Neural progenitor cell (in vitro differentiated cells): ENCODE data around the gene NOM1. TPM values are rescaled to one million over a fixed set of nuclear protein-coding genes. Genes with fewer than 3 reads are reported as not detected.

ENCODE experiments used
- DNase-seq: peaks from one replicate; pipeline ENCODE4 v3.0.0-alpha.2; 2016; ENCODE audit warnings: low spot score
- H2AFZ ChIP-seq: fragments of 200-600 bp; sonication (generic); replicated peaks from 2 replicates; pipeline ENCODE4 v1.6.1; 2016; ENCODE audit warnings: antibody characterized with exemption
- H3F3A ChIP-seq: fragments of 200-600 bp; sonication (generic); 2 replicates; pipeline ENCODE4 v1.6.1; 2016; ENCODE audit warnings: antibody characterized with exemption, low read depth
- H3K27ac ChIP-seq: fragments of 200-600 bp; sonication (generic); 2 replicates; pipeline ENCODE4 v1.5.1; 2016; ENCODE audit warnings: mild to moderate bottlenecking
- H3K27me3 ChIP-seq: fragments of 200-600 bp; sonication (generic); 2 replicates; pipeline ENCODE4 v1.6.1; 2016; ENCODE audit warnings: mild to moderate bottlenecking, moderate library complexity
- H3K36me3 ChIP-seq: fragments of 200-600 bp; sonication (generic); 2 replicates; pipeline ENCODE4 v1.5.1; 2016
- H3K4me1 ChIP-seq: fragments of 200-600 bp; sonication (generic); 2 replicates; pipeline ENCODE4 v1.6.1; 2016; ENCODE audit warnings: mixed run types
- H3K4me2 ChIP-seq: fragments of 200-600 bp; sonication (generic); 2 replicates; pipeline ENCODE4 v1.6.1; 2016
- H3K4me3 ChIP-seq: fragments of 200-600 bp; sonication (generic); 2 replicates; pipeline ENCODE4 v1.5.1; 2016
- H3K79me2 ChIP-seq: fragments of 200-600 bp; sonication (generic); 2 replicates; pipeline ENCODE4 v1.6.1; 2016; ENCODE audit warnings: low read depth
- H3K9ac ChIP-seq: fragments of 200-600 bp; sonication (generic); 2 replicates; pipeline ENCODE4 v1.6.1; 2016
- H3K9me3 ChIP-seq: fragments of 200-600 bp; sonication (generic); 2 replicates; pipeline ENCODE4 v1.5.1; 2016; ENCODE audit warnings: low read depth
- H4K20me1 ChIP-seq: fragments of 200-600 bp; sonication (generic); 2 replicates; pipeline ENCODE4 v1.6.1; 2016; ENCODE audit warnings: low read depth
- H3K27ac Mint-ChIP-seq: 3 replicates; pipeline ENCODE4 v1.8.0; 2021; ENCODE audit warnings: mixed read lengths
- H3K27me3 Mint-ChIP-seq: 2 replicates; pipeline ENCODE4 v1.8.0; 2022; ENCODE audit warnings: low read depth, mild to moderate bottlenecking, inconsistent platforms, moderate library complexity, mixed read lengths; ENCODE audit not compliant: insufficient read depth
- H3K36me3 Mint-ChIP-seq: 3 replicates; pipeline ENCODE4 v1.8.0; 2021; ENCODE audit warnings: mixed read lengths
- H3K4me1 Mint-ChIP-seq: 3 replicates; pipeline ENCODE4 v1.8.0; 2021; ENCODE audit warnings: mixed read lengths
- H3K4me3 Mint-ChIP-seq: 3 replicates; pipeline ENCODE4 v1.8.0; 2021; ENCODE audit warnings: mild to moderate bottlenecking, moderate library complexity, mixed read lengths
- H3K9me3 Mint-ChIP-seq: 3 replicates; pipeline ENCODE4 v1.8.0; 2020; ENCODE audit warnings: mixed read lengths
- CTCF ChIP-seq: fragments of 200-600 bp; sonication (generic); IDR thresholded peaks from 2 replicates; pipeline ENCODE4 v1.5.1; 2017; ENCODE audit warnings: antibody characterized with exemption, mild to moderate bottlenecking
- EZH2 ChIP-seq: fragments of 200-600 bp; sonication (generic); IDR thresholded peaks from 2 replicates; pipeline ENCODE4 v1.6.1; 2017; ENCODE audit warnings: antibody characterized with exemption, mild to moderate bottlenecking, moderate library complexity
- EZH2phosphoT487 ChIP-seq: fragments of 200-600 bp; sonication (generic); IDR thresholded peaks from 2 replicates; pipeline ENCODE4 v1.6.1; 2017; ENCODE audit warnings: antibody characterized with exemption
- total RNA-seq: library from RNA; depleted of rRNA; stranded (reverse); fragments of >200 nt; gene quantifications from 2 replicates; pipeline ENCODE4 v1.2.3, GENCODE V29; 2015; ENCODE audit warnings: low replicate concordance

NOM1 gene
- total RNA-seq, 1 donor from 2014 or later = 10.9 TPM

GRCh38 chr7:156944876-156945275 lies 4.6 kb upstream of the NOM1 start:
- H3K9me3 Mint-ChIP-seq = peaks cover 17% of the 10 kb centered on the region
- H4K20me1 ChIP-seq = peaks cover 2% of the 10 kb centered on the region
- H3K9ac ChIP-seq = no peak overlapping the region
- H3K4me3 ChIP-seq = no peak overlapping the region
- H3K36me3 Mint-ChIP-seq = no peaks in the 10 kb centered on the region
- TF ChIP-seq EZH2 (no peak), EZH2phosphoT487 (no peak), CTCF (no peak)
- H3K27me3 ChIP-seq = no peaks in the 10 kb centered on the region
- H3K36me3 ChIP-seq = no peaks in the 10 kb centered on the region
- H3K9me3 ChIP-seq = no peaks in the 10 kb centered on the region
- peak; percentile 33 for DNase-seq
- H3F3A ChIP-seq = no peaks in the 10 kb centered on the region
- H3K4me1 Mint-ChIP-seq = peaks cover 2% of the 10 kb centered on the region
- peaks cover 13% of the 10 kb centered on the region for H3K27me3 Mint-ChIP-seq
- no peak overlapping the region for H3K27ac ChIP-seq
- peak overlapping the region; percentile 65 for H2AFZ ChIP-seq
- H3K4me1 ChIP-seq = no peaks in the 10 kb centered on the region
- H3K4me2 ChIP-seq = no peak overlapping the region
- no peak overlapping the region for H3K27ac Mint-ChIP-seq
- no peaks in the 10 kb centered on the region for H3K79me2 ChIP-seq
- no peak overlapping the region for H3K4me3 Mint-ChIP-seq

GRCh38 chr7:156947120-156947843 lies 2.2 kb upstream of the NOM1 start:
- no peaks in the 10 kb centered on the region for H3K36me3 ChIP-seq
- no peak overlapping the region for H3K4me2 ChIP-seq
- Mint-ChIP-seq H3K4me3 (peak overlapping the region; percentile 15), H3K27ac (no peak overlapping the region), H3K9me3 (no peaks in the 10 kb centered on the region), H3K36me3 (no peaks in the 10 kb centered on the region), H3K4me1 (peaks cover 20% of the 10 kb centered on the region), H3K27me3 (peaks cover 4% of the 10 kb centered on the region)
- no peak overlapping the region for H3K4me3 ChIP-seq
- no peak overlapping the region for H2AFZ ChIP-seq
- H3K9me3 ChIP-seq = no peaks in the 10 kb centered on the region
- H3K27ac ChIP-seq = no peak overlapping the region
- DNase-seq = no peak
- no peak for TF ChIP-seq EZH2phosphoT487
- no peak for TF ChIP-seq EZH2
- TF ChIP-seq CTCF = no peak
- no peaks in the 10 kb centered on the region for H3F3A ChIP-seq
- no peaks in the 10 kb centered on the region for H3K27me3 ChIP-seq
- no peak overlapping the region for H3K9ac ChIP-seq
- H3K4me1 ChIP-seq = peaks cover 16% of the 10 kb centered on the region
- H3K79me2 ChIP-seq = peaks cover 24% of the 10 kb centered on the region
- H4K20me1 ChIP-seq = peaks cover 26% of the 10 kb centered on the region

GRCh38 chr7:156948361-156948760 lies 1.2 kb upstream of the NOM1 start:
- Histone ChIP-seq H3K4me1 (peaks cover 16% of the 10 kb centered on the region), H3K4me3 (no peak overlapping the region), H3K9ac (no peak overlapping the region), H3K79me2 (peaks cover 28% of the 10 kb centered on the region), H3K27me3 (no peaks in the 10 kb centered on the region), H3K4me2 (no peak overlapping the region), H3K27ac (no peak overlapping the region), H3K9me3 (no peaks in the 10 kb centered on the region), H2AFZ (no peak overlapping the region), H3F3A (no peaks in the 10 kb centered on the region), H3K36me3 (no peaks in the 10 kb centered on the region), H4K20me1 (peaks cover 27% of the 10 kb centered on the region)
- Mint-ChIP-seq H3K4me3 (peak overlapping the region; percentile 64), H3K36me3 (peaks cover under 1% of the 10 kb centered on the region), H3K27me3 (peaks cover 4% of the 10 kb centered on the region), H3K9me3 (no peaks in the 10 kb centered on the region), H3K27ac (no peak overlapping the region), H3K4me1 (peaks cover 23% of the 10 kb centered on the region)
- TF ChIP-seq EZH2 (no peak), CTCF (no peak), EZH2phosphoT487 (no peak)
- DNase-seq = no peak
